Measurements from ENCODE around the gene TMEM109.
A peak's percentile ranks its signal among the peaks of the same experiment; 100 is the strongest.

The TMEM109 gene

GRCh38 chr11:60919956-60920355 lies 6.0 kb downstream of the TMEM109 start:
- no peak for TF ChIP-seq CTCF (IDR thresholded peaks at IDR 0.05; ENCODE audit: extremely low read depth, missing control alignments)
- no peak for DNase-seq (ENCODE audit: low spot score)

GRCh38 chr11:60921259-60921658 lies 7.3 kb downstream of the TMEM109 start:
- no peak for TF ChIP-seq CTCF (IDR thresholded peaks at IDR 0.05; ENCODE audit: extremely low read depth, missing control alignments)
- DNase-seq (ENCODE audit: low spot score), result no peak

GRCh38 chr11:60921777-60922335 lies 7.9 kb downstream of the TMEM109 start:
- TF ChIP-seq CTCF (IDR thresholded peaks at IDR 0.05; ENCODE audit: extremely low read depth, missing control alignments), result no peak
- no peak for DNase-seq (ENCODE audit: low spot score)

- DNase-seq (ENCODE audit: low spot score), result no peak
- TF ChIP-seq CTCF (IDR thresholded peaks at IDR 0.05; ENCODE audit: extremely low read depth, missing control alignments), result no peak
Observed at GRCh38 chr11:60922906-60923305, 8.9 kb downstream of the TMEM109 start.

- no peak for TF ChIP-seq CTCF (IDR thresholded peaks at IDR 0.05; ENCODE audit: extremely low read depth, missing control alignments)
- no peak for DNase-seq (ENCODE audit: low spot score)
Observed at GRCh38 chr11:60923326-60923725, 9.4 kb downstream of the TMEM109 start.

GRCh38 chr11:60923800-60924109 lies 9.8 kb downstream of the TMEM109 start:
- TF ChIP-seq CTCF (IDR thresholded peaks at IDR 0.05; ENCODE audit: extremely low read depth, missing control alignments), result no peak
- DNase-seq (ENCODE audit: low spot score), result no peak

GRCh38 chr11:60924110-60924905 lies 10.3 kb downstream of the TMEM109 start, which contains the start of gene TMEM132A:
Gene TMEM132A (plus strand): TSS chr11:60924460. CDS start chr11:60924634, 174 bp downstream.
- no peak for TF ChIP-seq CTCF (IDR thresholded peaks at IDR 0.05; ENCODE audit: extremely low read depth, missing control alignments)
- DNase-seq (ENCODE audit: low spot score), result peak; percentile 86
